ENCODE data around the gene PAPSS1.
"Not testable (repeated sequence)": the region's sequence is repeated elsewhere in the genome, so short reads cannot be mapped to it uniquely, and the experiment has no call there.

Gene PAPSS1

DNA sequence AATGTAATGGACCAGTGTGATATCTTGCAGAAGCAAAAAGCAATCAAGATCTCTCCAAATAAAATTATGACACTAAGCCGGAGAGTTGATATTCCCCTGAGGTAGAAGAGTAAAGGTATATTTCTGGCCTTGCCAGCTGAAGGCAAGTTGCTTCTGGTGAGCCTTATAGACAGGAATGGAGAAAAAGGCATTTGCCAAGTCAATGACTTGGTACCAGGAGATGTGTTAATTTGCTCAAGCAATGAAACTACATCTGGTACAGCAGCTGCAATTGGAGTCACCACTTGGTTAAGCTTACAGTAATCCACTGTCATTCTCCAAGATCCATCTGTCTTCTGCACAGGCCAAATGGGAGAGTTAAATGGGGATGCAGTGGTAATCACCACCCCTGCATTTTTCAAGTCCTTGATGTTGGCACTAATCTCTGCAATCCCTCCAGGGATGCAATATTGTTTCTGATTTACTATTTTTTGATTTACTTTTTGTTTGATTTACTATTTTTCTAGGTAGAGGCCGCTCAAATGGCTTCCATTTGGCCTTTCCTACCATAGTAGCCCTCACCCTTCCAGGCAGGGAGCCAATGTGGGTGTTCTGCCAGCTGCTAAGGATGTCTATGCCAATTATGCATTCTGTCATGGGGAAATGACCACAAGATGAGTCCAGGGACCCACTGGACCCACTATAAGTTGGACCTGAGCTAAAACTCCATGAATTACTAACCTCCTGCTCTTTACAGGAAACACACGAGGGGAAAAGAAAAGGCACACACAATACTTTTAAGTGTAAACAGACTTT is 6.3 kb upstream of the PAPSS1 start:
- not testable (repeated sequence) for H3K9me3 ChIP-seq (ENCODE audit: control insufficient read depth in 2 of 2, low read length in 2 of 2); H3K9ac ChIP-seq (ENCODE audit: low read length in 2 of 2); H3K27me3 ChIP-seq (ENCODE audit: control insufficient read depth in 1 of 2, insufficient read depth in 2 of 2, low read length in 2 of 2); H3K27ac ChIP-seq (ENCODE audit: low read length); H3K36me3 ChIP-seq (ENCODE audit: control insufficient read depth in 2 of 2, insufficient read depth in 2 of 2, low read length in 2 of 2); H3K4me3 ChIP-seq (ENCODE audit: low read length in 2 of 2); H3K4me1 ChIP-seq (ENCODE audit: control insufficient read depth, insufficient read depth, low read length)

DNA sequence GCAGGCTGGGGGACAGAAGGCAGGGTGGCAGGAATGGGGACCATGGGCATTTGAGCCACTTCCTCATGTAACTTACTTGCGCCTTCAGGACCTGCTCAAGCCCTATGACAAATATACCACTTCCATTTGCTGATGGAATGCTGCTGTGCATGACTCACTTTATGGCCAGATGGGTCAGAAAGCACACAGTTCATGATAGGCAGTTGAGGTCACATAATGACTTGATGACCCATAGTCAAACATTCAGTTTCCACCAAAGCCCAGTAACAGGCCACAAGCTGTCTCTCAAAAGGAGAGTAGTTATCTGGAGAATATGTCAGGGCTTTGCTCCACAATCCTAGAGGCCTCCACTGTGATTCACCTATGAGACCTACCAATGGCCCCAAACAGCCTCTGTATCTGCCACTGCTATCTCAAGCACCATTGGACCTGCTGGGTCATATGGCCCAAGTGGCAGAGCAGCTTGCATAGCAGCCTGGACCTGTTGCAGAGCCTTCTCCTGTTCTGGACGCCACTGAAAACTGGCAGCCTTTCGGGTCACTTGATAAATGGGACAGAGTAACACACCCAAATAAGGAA is 5.3 kb upstream of the PAPSS1 start:
- no peak overlapping the region for H3K9ac ChIP-seq (ENCODE audit: low read length in 2 of 2)
- H3K36me3 ChIP-seq (ENCODE audit: control insufficient read depth in 2 of 2, insufficient read depth in 2 of 2, low read length in 2 of 2) = no peaks in the 10 kb centered on the region
- H3K4me1 ChIP-seq (ENCODE audit: control insufficient read depth, insufficient read depth, low read length) = peaks cover 2% of the 10 kb centered on the region
- H3K9me3 ChIP-seq (ENCODE audit: control insufficient read depth in 2 of 2, low read length in 2 of 2) = no peaks in the 10 kb centered on the region
- no peak overlapping the region for H3K4me3 ChIP-seq (ENCODE audit: low read length in 2 of 2)
- H3K27me3 ChIP-seq (ENCODE audit: control insufficient read depth in 1 of 2, insufficient read depth in 2 of 2, low read length in 2 of 2) = no peaks in the 10 kb centered on the region
- H3K27ac ChIP-seq (ENCODE audit: low read length) = no peak overlapping the region

DNA sequence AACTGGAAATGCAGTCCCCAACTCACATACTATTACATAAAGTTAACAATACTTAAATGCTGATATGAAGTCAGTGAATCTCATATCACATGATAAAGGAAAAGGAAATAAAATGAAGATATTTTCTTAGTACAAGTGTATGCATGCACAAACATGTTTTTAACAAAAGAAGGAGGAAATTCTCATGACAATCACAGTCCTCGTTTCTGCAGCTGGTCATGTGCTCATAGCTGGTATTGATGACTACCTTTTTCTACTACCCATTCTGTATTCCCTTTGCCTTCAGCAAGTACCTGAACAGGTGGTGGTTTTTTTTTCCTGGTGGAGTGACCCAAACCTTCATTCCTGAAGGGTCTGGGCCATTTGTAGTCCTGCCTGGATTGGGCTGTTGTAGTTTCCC is 3.3 kb upstream of the PAPSS1 start:
- peaks cover 12% of the 10 kb centered on the region for H3K4me1 ChIP-seq (ENCODE audit: control insufficient read depth, insufficient read depth, low read length)
- not testable (repeated sequence) for H3K27ac ChIP-seq (ENCODE audit: low read length); H3K9ac ChIP-seq (ENCODE audit: low read length in 2 of 2); H3K9me3 ChIP-seq (ENCODE audit: control insufficient read depth in 2 of 2, low read length in 2 of 2); H3K36me3 ChIP-seq (ENCODE audit: control insufficient read depth in 2 of 2, insufficient read depth in 2 of 2, low read length in 2 of 2); H3K4me3 ChIP-seq (ENCODE audit: low read length in 2 of 2); H3K27me3 ChIP-seq (ENCODE audit: control insufficient read depth in 1 of 2, insufficient read depth in 2 of 2, low read length in 2 of 2)

DNA sequence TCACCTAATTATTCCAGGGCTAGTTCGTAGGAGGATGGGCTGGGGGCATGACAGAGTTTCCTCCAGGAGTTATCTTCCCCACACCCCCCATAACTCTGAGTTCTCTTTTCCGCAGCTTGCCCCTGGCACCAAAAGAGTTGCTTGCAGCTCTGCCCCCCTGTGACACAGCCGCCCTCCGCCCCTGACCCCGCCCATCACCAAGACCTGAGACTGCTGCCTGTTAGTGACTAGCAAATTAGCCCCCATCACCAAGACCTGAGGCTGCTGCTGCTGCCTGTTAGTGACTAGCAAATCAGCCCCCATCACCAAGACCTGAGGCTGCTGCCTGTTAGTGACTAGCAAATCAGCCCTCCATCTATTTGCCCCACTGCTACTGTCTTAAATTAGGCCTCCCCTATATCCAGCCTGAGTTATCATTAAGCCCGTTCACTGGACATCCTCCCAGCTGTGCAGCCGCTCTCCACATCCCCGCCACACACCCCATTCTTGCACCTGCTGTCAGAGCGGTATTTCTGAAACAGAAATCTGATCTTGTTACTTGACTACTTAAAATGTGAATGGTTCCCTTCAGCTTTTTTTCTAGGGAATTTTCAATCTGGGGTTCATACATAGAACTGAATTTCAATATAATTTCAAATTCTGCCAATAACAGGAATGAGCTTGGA is 1.5 kb upstream of the PAPSS1 start:
- Histone ChIP-seq H3K4me3 (ENCODE audit: low read length in 2 of 2) (peak overlapping the region; percentile 25 to 89), H3K9ac (ENCODE audit: low read length in 2 of 2) (no peak overlapping the region), H3K9me3 (ENCODE audit: control insufficient read depth in 2 of 2, low read length in 2 of 2) (no peaks in the 10 kb centered on the region), H3K36me3 (ENCODE audit: control insufficient read depth in 2 of 2, insufficient read depth in 2 of 2, low read length in 2 of 2) (no peaks in the 10 kb centered on the region), H3K27ac (ENCODE audit: low read length) (no peak overlapping the region), H3K4me1 (ENCODE audit: control insufficient read depth, insufficient read depth, low read length) (peaks cover 14% of the 10 kb centered on the region), H3K27me3 (ENCODE audit: control insufficient read depth in 1 of 2, insufficient read depth in 2 of 2, low read length in 2 of 2) (no peaks in the 10 kb centered on the region)

DNA sequence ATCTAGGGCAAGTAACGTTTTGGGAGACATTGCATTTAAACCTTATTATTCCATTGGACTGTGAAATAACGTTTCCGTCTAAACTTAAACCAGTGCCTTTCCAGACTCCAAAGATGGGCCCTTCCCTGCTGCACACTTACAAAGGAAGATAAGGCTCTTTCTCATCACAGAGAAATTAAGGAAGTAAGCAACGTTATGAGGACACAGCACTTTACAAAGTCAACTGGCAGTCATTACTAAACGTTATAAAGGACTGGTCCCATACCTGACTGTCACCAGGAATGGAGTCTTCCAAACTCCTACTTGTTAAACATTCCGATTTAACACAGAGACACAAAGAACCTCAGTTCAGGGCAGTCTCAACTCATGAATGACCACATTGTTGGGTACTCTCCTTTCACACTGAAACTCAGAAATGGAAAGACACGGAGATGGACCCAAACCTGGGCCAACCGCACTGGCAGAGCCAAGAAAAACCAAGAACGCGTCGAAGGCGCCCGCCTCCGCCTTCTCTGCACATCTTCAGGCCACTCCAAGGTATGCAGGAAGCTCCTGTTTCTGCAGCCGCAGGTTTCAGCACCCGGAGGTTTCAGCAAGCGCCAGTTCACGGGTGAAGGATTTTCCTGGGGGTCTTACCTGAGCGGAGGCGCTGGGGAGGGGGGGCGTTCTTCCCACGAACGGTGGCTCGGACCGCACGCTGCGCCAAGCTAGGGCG is 670 bp downstream of the PAPSS1 start:
- no peaks in the 10 kb centered on the region for H3K9me3 ChIP-seq (ENCODE audit: control insufficient read depth in 2 of 2, low read length in 2 of 2)
- H3K4me1 ChIP-seq (ENCODE audit: control insufficient read depth, insufficient read depth, low read length) = peaks cover 14% of the 10 kb centered on the region
- no peak overlapping the region for H3K27ac ChIP-seq (ENCODE audit: low read length)
- no peaks in the 10 kb centered on the region for H3K27me3 ChIP-seq (ENCODE audit: control insufficient read depth in 1 of 2, insufficient read depth in 2 of 2, low read length in 2 of 2)
- peak overlapping the region; percentile 62 for H3K9ac ChIP-seq (ENCODE audit: low read length in 2 of 2)
- no peaks in the 10 kb centered on the region for H3K36me3 ChIP-seq (ENCODE audit: control insufficient read depth in 2 of 2, insufficient read depth in 2 of 2, low read length in 2 of 2)
- H3K4me3 ChIP-seq (ENCODE audit: low read length in 2 of 2) = peak overlapping the region; percentile 47 to 89

DNA sequence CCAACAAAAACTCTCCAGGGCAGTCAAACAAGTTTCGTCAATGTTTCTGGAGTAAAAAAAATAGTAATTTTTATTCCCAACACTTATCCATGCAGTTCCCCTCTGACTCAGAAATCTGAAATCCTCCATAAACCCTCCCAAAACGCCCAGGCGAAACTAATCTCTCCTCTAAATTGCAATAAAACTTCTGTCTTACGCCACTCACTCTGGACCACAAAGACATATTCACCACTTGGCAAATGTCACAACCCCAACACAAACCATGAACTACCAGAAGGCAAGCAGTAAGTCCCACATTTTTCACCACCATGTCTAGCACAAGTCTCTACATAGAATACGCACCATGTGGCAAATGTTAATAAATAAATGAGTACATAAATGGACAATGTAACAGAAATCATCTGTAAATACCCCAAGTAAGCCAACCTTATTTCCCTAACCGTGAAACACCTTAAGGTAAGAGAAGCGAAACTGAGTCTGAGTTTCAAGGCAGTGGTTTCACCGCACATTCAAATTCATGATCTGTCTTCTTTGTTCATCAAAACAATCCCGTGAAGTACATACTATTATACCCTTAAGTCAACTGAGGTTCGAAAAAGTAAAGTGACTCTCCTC is 1.6 kb downstream of the PAPSS1 start:
- Histone ChIP-seq H3K4me3 (ENCODE audit: low read length in 2 of 2) (peak overlapping the region in 1 of 2 donors; percentile 89), H3K9me3 (ENCODE audit: control insufficient read depth in 2 of 2, low read length in 2 of 2) (no peaks in the 10 kb centered on the region), H3K9ac (ENCODE audit: low read length in 2 of 2) (no peak overlapping the region), H3K27ac (ENCODE audit: low read length) (no peak overlapping the region), H3K4me1 (ENCODE audit: control insufficient read depth, insufficient read depth, low read length) (peaks cover 14% of the 10 kb centered on the region), H3K36me3 (ENCODE audit: control insufficient read depth in 2 of 2, insufficient read depth in 2 of 2, low read length in 2 of 2) (no peaks in the 10 kb centered on the region), H3K27me3 (ENCODE audit: control insufficient read depth in 1 of 2, insufficient read depth in 2 of 2, low read length in 2 of 2) (no peaks in the 10 kb centered on the region)

DNA sequence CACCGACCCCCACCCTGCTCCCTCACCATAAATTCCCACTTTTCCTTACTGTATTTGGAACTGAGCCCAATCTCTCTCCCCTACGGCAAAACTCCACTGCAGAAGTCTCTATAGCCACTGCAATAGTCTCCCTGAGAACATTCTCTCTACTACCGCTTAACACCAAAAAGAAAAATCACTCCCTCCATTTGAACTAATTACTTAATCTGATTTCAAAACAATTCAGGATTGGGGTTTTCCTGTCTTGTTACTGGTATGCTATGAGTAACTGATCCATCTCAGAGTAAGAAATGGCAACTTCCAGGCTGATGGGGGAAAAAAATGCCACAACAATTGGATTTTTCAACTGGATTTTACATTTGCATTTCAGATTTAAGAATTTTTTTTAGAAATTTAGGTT is 5.8 kb downstream of the PAPSS1 start:
- no peak overlapping the region for H3K9ac ChIP-seq (ENCODE audit: low read length in 2 of 2)
- H3K27ac ChIP-seq (ENCODE audit: low read length) = no peak overlapping the region
- no peaks in the 10 kb centered on the region for H3K36me3 ChIP-seq (ENCODE audit: control insufficient read depth in 2 of 2, insufficient read depth in 2 of 2, low read length in 2 of 2)
- peaks cover 8% of the 10 kb centered on the region for H3K4me1 ChIP-seq (ENCODE audit: control insufficient read depth, insufficient read depth, low read length)
- no peak overlapping the region for H3K4me3 ChIP-seq (ENCODE audit: low read length in 2 of 2)
- no peaks in the 10 kb centered on the region for H3K27me3 ChIP-seq (ENCODE audit: control insufficient read depth in 1 of 2, insufficient read depth in 2 of 2, low read length in 2 of 2)
- H3K9me3 ChIP-seq (ENCODE audit: control insufficient read depth in 2 of 2, low read length in 2 of 2) = no peaks in the 10 kb centered on the region

DNA sequence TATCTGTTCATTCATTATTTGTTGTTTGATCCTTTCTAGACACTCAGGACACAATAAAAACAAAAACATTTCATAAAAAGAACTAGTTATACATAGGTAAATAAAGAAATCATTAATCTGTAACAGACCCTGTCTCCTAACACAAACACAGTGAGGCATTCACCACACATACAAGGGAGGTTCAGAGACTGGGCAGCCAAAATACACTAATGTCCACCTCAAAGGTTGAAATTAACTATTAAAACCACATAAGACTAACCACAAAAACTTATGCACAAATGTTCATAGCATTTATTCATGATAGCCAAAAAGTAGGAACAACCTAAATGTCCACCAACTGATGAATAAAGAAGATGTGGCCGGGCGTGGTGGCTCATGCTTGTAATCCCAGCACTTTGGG is 7.8 kb downstream of the PAPSS1 start:
- H3K36me3 ChIP-seq (ENCODE audit: control insufficient read depth in 2 of 2, insufficient read depth in 2 of 2, low read length in 2 of 2) = no peaks in the 10 kb centered on the region
- no peak overlapping the region for H3K9ac ChIP-seq (ENCODE audit: low read length in 2 of 2)
- no peak overlapping the region for H3K4me3 ChIP-seq (ENCODE audit: low read length in 2 of 2)
- H3K9me3 ChIP-seq (ENCODE audit: control insufficient read depth in 2 of 2, low read length in 2 of 2) = no peaks in the 10 kb centered on the region
- no peaks in the 10 kb centered on the region for H3K4me1 ChIP-seq (ENCODE audit: control insufficient read depth, insufficient read depth, low read length)
- H3K27ac ChIP-seq (ENCODE audit: low read length) = no peak overlapping the region
- no peaks in the 10 kb centered on the region for H3K27me3 ChIP-seq (ENCODE audit: control insufficient read depth in 1 of 2, insufficient read depth in 2 of 2, low read length in 2 of 2)

DNA sequence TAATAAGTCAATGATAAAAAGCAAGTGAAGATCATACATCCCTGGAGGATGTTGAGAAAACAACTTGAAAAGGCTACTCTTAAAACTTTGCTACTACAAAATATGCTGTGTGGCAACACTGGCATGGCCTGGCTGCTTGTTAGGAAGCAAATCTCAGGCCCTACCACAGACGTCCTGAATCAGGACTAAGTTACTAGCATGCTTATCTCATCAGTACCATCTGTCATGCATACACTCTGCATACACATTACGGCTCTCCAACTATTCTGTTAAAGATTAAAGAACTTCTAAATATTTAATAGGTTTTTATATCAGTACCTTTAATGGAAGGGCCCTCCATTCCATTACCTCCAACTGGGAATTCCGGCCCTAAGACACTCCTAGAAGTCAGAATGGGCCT is 8.2 kb downstream of the PAPSS1 start:
- H3K27ac ChIP-seq (ENCODE audit: low read length) = no peak overlapping the region
- no peak overlapping the region for H3K9ac ChIP-seq (ENCODE audit: low read length in 2 of 2)
- H3K4me1 ChIP-seq (ENCODE audit: control insufficient read depth, insufficient read depth, low read length) = no peaks in the 10 kb centered on the region
- H3K9me3 ChIP-seq (ENCODE audit: control insufficient read depth in 2 of 2, low read length in 2 of 2) = peaks cover 0 to under 1% of the 10 kb centered on the region in 2 donors
- H3K36me3 ChIP-seq (ENCODE audit: control insufficient read depth in 2 of 2, insufficient read depth in 2 of 2, low read length in 2 of 2) = no peaks in the 10 kb centered on the region
- no peaks in the 10 kb centered on the region for H3K27me3 ChIP-seq (ENCODE audit: control insufficient read depth in 1 of 2, insufficient read depth in 2 of 2, low read length in 2 of 2)
- H3K4me3 ChIP-seq (ENCODE audit: low read length in 2 of 2) = no peak overlapping the region
